ENCODE measurements around the gene FRMPD4. TPM values are rescaled to one million over a fixed set of nuclear protein-coding genes. Genes with fewer than 3 reads are reported as not detected.

Gene FRMPD4
- total and polyA plus RNA-seq, 10 donors, result not detected

DNA sequence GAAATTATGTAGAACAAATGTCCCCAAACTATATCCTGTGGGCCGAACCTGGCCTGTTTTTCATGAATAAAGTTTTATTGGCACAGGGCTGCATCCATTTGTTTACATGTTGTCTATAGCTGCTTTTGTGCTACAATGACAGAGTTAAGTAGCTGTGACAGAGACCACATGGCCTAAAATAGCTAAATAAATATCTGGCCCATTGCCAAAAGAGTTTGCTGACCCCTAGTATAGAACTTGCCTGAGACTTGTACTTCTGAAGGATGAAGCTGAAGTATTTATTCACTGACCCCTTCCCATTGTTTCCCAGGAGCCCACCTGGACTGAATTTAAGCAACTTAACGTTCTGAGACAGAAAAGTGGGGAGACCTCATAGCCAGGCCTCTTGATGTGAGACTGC lies 325.6 kb downstream of the FRMPD4 start:
- Histone ChIP-seq H3K27ac (no peak overlapping the region), H3K36me3 (no peaks in the 10 kb centered on the region), H3K4me3 (no peak overlapping the region), H3K9me3 (no peaks in the 10 kb centered on the region), H3K27me3 (replicated peaks in 1 of 7) (peaks cover 0 to 7% (median 0%) of the 10 kb centered on the region in 7 donors), H3K4me1 (no peaks in the 10 kb centered on the region)
- 54 to 84% (median 65%) methylated on average over 2 of the region's 2 CpGs for WGBS, 5 donors
- intact Hi-C loops (cut with DNase I; ENCODE audit: low total_unique reads), result no loop called here
- no peak for DNase-seq
- TF ChIP-seq CTCF (IDR thresholded peaks at IDR 0.05 in 8 of 11, conservative IDR thresholded peaks at IDR 0.05 in 3 of 11) (no peak), POLR2A (IDR thresholded peaks at IDR 0.05) (no peak), POLR2AphosphoS5 (IDR thresholded peaks at IDR 0.05) (no peak)

- no peak overlapping the region for H3K4me3 ChIP-seq
- intact Hi-C loops (cut with DNase I; ENCODE audit: low total_unique reads), result no loop called here
- TF ChIP-seq POLR2A (IDR thresholded peaks at IDR 0.05), result no peak
- TF ChIP-seq POLR2AphosphoS5 (IDR thresholded peaks at IDR 0.05), result no peak
- no peak for TF ChIP-seq CTCF (IDR thresholded peaks at IDR 0.05 in 8 of 11, conservative IDR thresholded peaks at IDR 0.05 in 3 of 11)
- H3K27ac ChIP-seq, result no peak overlapping the region
- no peaks in the 10 kb centered on the region for H3K4me1 ChIP-seq
- no peaks in the 10 kb centered on the region for H3K9me3 ChIP-seq
- peaks cover 0 to 7% (median 0%) of the 10 kb centered on the region in 7 donors for H3K27me3 ChIP-seq (replicated peaks in 1 of 7)
- WGBS, 5 donors, result 67 to 94% (median 68%) methylated on average over 1 of the region's 1 CpG
- no peaks in the 10 kb centered on the region for H3K36me3 ChIP-seq
- no peak for DNase-seq
Measured at GRCh38 chrX:12467321-12467720, 329.0 kb downstream of the FRMPD4 start.

DNA sequence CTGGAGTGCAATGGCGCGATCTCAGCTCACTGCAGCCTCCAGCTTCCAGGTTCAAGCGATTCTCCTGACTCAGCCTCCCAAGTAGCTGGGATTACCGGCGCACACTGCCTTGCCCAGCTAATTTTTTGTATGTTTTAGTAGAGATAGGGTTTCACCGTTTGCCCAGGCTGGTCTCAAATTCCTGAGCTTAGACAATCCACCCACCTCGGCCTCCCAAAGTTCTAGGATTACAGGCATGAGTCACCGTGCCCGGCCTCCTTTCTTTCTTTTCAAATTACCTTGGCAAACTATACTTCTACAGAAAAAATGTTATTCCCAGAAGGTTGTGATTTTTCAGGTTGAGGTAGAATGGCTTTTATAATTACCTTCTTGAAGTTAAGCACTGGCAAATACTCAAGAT lies 331.0 kb downstream of the FRMPD4 start:
- WGBS, 5 donors, result 85 to 93% (median 90%) methylated on average over 9 of the region's 9 CpGs
- Histone ChIP-seq H3K9me3 (no peaks in the 10 kb centered on the region), H3K4me3 (no peak overlapping the region), H3K4me1 (no peaks in the 10 kb centered on the region), H3K27ac (no peak overlapping the region), H3K27me3 (replicated peaks in 1 of 7) (peaks cover 0 to 7% (median 0%) of the 10 kb centered on the region in 7 donors), H3K36me3 (no peaks in the 10 kb centered on the region)
- intact Hi-C loops (cut with DNase I; ENCODE audit: low total_unique reads), result no loop called here
- no peak for DNase-seq
- no peak for TF ChIP-seq CTCF (IDR thresholded peaks at IDR 0.05 in 8 of 11, conservative IDR thresholded peaks at IDR 0.05 in 3 of 11)

- Histone ChIP-seq H3K36me3 (no peaks in the 10 kb centered on the region), H3K27ac (no peak overlapping the region), H3K9me3 (no peaks in the 10 kb centered on the region), H3K27me3 (replicated peaks in 1 of 7) (peaks cover 0 to 7% (median 0%) of the 10 kb centered on the region in 7 donors), H3K4me1 (no peaks in the 10 kb centered on the region), H3K4me3 (no peak overlapping the region)
- WGBS, 5 donors, result 65 to 92% (median 67%) methylated on average over 2 of the region's 2 CpGs
- TF ChIP-seq CTCF (IDR thresholded peaks at IDR 0.05 in 8 of 11, conservative IDR thresholded peaks at IDR 0.05 in 3 of 11), result no peak
- no peak for TF ChIP-seq POLR2AphosphoS5 (IDR thresholded peaks at IDR 0.05)
- no peak for TF ChIP-seq POLR2A (IDR thresholded peaks at IDR 0.05)
- intact Hi-C loops (cut with DNase I; ENCODE audit: low total_unique reads), result no loop called here
- no peak for DNase-seq
Measured at GRCh38 chrX:12471061-12471460, 332.8 kb downstream of the FRMPD4 start.
